GM18861 (cell line): ENCODE measurements around the gene PI16.

ENCODE experiments used
- ATAC-seq: cut with Tn5 transposase; IDR thresholded peaks from one replicate; pipeline ENCODE4 v1.9.1; 2021; ENCODE audit not compliant: unreplicated experiment

Gene PI16

GRCh38 chr6:36997811-36998722 is 43.5 kb downstream of the PI16 start:
- ATAC-seq = no peak

GRCh38 chr6:36998723-36999038 is 44.1 kb downstream of the PI16 start:
- ATAC-seq = no peak

- no peak for ATAC-seq
These were observed 44.7 kb downstream of the PI16 start for GRCh38 chr6:36999061-36999750.

- ATAC-seq = no peak
These were observed 45.2 kb downstream of the PI16 start for GRCh38 chr6:36999751-37000125.

- ATAC-seq = peak; percentile 45
These were observed 49.8 kb downstream of the PI16 start for GRCh38 chr6:37004044-37004980.

GRCh38 chr6:37005061-37005810 is 50.7 kb downstream of the PI16 start, which contains the start of gene FGD2:
Gene FGD2, plus strand, starts transcription at chr6:37005655. Its CDS starts 163 bp downstream, at chr6:37005818.
- ATAC-seq = peak; percentile 41

- ATAC-seq = no peak
These were observed 51.5 kb downstream of the PI16 start for GRCh38 chr6:37005827-37006567.

GRCh38 chr6:37006793-37007339 is 52.3 kb downstream of the PI16 start:
- no peak for ATAC-seq

- ATAC-seq = no peak
These were observed 53.0 kb downstream of the PI16 start for GRCh38 chr6:37007340-37008043.

GRCh38 chr6:37008484-37009465 is 54.2 kb downstream of the PI16 start:
- no peak for ATAC-seq

- no peak for ATAC-seq
These were observed 55.9 kb downstream of the PI16 start for GRCh38 chr6:37010402-37010892.

- no peak for ATAC-seq
These were observed 57.3 kb downstream of the PI16 start for GRCh38 chr6:37011656-37012378.

- no peak for ATAC-seq
These were observed 59.3 kb downstream of the PI16 start for GRCh38 chr6:37013516-37014491.
